ENCODE measurements around the gene KCTD5.
"Not testable (repeated sequence)": the region's sequence is repeated elsewhere in the genome, so short reads cannot be mapped to it uniquely, and the experiment has no call there.

Gene KCTD5

DNA sequence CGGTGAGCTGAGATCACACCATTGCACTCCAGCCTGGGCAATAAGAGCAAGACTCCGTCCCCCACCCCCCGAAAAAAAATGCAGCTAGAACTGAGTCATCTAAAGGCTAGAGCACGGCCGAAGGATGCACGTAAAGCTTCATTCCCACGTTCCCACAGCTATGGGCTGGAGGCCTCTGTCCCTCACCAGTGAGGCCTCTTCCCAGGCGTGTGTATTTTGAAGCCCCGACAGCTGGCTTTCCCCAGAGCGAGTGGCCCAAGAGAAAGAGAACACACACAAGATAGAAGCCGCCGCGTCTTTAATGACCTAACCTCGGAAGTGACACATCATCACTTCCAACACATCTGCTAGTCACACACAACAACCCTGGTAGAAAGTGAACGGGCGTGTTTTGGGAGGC lies 6.6 kb upstream of the KCTD5 start:
- no peaks in the 10 kb centered on the region for H3K9me3 ChIP-seq (ENCODE audit: severe bottlenecking)
- TF ChIP-seq, protein P1, sequence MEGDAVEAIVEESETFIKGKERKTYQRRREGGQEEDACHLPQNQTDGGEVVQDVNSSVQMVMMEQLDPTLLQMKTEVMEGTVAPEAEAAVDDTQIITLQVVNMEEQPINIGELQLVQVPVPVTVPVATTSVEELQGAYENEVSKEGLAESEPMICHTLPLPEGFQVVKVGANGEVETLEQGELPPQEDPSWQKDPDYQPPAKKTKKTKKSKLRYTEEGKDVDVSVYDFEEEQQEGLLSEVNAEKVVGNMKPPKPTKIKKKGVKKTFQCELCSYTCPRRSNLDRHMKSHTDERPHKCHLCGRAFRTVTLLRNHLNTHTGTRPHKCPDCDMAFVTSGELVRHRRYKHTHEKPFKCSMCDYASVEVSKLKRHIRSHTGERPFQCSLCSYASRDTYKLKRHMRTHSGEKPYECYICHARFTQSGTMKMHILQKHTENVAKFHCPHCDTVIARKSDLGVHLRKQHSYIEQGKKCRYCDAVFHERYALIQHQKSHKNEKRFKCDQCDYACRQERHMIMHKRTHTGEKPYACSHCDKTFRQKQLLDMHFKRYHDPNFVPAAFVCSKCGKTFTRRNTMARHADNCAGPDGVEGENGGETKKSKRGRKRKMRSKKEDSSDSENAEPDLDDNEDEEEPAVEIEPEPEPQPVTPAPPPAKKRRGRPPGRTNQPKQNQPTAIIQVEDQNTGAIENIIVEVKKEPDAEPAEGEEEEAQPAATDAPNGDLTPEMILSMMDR (IDR thresholded peaks at IDR 0.05; ENCODE audit: low read depth, low read length) = no peak
- no peak for DNase-seq
- H3K4me3 ChIP-seq (ENCODE audit: low read depth, low read length) = no peak overlapping the region
- no peaks in the 10 kb centered on the region for H3K27me3 ChIP-seq (ENCODE audit: insufficient read depth, low read depth, severe bottlenecking)
- H3K36me3 ChIP-seq = no peaks in the 10 kb centered on the region
- H3K27ac ChIP-seq = no peak overlapping the region

DNA sequence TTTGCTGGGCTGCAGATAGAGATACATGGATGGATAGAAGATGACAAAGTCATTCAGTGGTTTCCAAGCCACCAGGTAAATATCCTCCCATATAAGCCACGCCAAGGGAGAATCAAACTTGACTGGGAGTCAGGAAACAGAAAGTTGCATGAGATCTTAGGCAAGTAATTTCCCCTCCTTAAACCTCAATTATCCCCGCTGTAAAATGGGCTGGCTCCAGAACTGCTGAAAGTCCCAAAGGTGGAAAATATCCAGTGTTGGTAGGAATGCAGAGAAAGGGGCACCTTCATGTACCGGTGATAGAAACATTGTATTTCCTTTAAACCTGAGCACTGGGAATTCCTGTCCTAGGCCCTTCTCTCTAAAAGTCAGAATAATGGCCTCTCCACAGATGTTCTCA lies 5.4 kb upstream of the KCTD5 start:
- H3K27ac ChIP-seq; H3K27me3 ChIP-seq (ENCODE audit: insufficient read depth, low read depth, severe bottlenecking); H3K36me3 ChIP-seq; DNase-seq; H3K9me3 ChIP-seq (ENCODE audit: severe bottlenecking); H3K4me3 ChIP-seq (ENCODE audit: low read depth, low read length): not testable (repeated sequence)

DNA sequence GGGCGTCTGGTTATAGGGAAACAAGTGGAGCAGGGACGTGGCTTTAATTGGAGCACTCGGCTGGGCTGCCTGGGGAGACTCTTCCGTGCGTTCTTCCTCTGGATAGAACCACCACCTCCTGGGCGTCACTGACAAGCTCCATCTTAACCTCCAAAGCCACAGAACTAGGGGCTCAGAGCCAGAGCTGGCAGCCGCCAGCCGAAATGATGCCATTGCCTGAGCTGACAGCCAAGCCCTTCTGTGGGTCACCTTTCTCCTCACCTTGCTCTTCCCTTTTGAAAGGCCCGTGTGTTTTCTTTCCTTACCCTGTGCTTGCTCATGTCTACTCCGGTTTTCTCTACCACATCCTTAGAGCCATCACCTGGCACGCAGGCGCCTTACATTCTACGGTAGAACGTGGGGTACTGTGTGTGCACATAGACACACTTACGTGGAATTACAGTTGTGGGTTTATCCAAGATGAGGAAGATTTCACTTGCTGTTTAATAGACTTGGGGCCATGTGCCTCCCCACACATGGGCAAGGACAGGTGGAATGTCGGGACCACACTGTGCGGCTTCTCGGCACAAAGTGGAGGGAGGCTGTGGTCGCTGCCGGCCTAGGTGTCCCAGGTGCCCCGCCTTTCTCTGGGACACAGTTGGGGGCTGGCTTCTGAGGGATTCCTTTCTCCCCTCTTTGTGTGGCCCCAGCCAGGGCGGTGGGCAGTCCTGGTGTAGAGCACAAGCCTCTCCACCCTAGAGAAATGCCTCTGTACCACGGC lies 3.9 kb upstream of the KCTD5 start:
- not testable (repeated sequence) for H3K4me3 ChIP-seq (ENCODE audit: low read depth, low read length); DNase-seq; H3K27ac ChIP-seq; H3K9me3 ChIP-seq (ENCODE audit: severe bottlenecking); H3K27me3 ChIP-seq (ENCODE audit: insufficient read depth, low read depth, severe bottlenecking); H3K36me3 ChIP-seq

DNA sequence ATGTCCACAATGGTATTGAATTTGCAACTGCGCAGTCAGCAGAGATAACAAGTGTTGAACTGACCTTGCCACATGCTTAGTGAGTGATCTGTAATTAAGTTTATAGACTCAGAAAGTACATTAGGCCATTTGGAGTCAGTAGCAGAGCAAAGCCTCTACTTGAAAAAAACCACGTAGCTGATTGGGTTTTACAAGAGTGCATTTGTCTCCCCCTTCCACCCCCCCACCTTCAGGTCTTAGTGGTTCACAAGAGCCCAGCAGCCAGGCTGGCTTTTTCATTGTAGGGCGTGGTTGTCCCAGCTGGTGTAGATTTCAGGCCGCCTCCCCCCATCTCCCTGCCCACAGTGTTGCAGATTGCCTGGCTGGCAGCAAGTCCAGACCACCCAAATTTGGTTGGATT lies 2.4 kb upstream of the KCTD5 start:
- not testable (repeated sequence) for H3K4me3 ChIP-seq (ENCODE audit: low read depth, low read length); H3K27me3 ChIP-seq (ENCODE audit: insufficient read depth, low read depth, severe bottlenecking); H3K36me3 ChIP-seq; H3K9me3 ChIP-seq (ENCODE audit: severe bottlenecking); H3K27ac ChIP-seq
- peak; percentile 75 for DNase-seq

DNA sequence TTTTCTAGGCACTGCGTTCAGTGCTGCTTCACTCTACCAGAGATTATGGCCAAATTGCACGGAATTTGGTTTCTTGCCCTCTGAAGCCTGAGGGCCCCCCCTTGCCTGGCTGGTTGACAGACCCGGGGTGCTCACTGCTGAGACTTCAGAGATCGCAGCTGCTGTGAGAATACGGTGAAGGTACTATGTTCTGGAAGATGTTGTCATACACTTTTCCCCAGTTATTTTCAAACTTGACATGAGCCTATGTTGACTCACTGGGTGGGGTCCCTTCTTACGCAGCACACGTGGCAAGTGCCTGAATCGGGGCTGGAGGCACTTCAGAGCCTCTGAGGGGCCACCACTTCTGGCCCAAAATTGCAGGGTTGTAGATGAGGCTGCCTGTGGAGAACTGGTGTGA lies 2.0 kb upstream of the KCTD5 start:
- H3K9me3 ChIP-seq (ENCODE audit: severe bottlenecking); H3K27ac ChIP-seq; H3K27me3 ChIP-seq (ENCODE audit: insufficient read depth, low read depth, severe bottlenecking); DNase-seq; H3K36me3 ChIP-seq; H3K4me3 ChIP-seq (ENCODE audit: low read depth, low read length): not testable (repeated sequence)

DNA sequence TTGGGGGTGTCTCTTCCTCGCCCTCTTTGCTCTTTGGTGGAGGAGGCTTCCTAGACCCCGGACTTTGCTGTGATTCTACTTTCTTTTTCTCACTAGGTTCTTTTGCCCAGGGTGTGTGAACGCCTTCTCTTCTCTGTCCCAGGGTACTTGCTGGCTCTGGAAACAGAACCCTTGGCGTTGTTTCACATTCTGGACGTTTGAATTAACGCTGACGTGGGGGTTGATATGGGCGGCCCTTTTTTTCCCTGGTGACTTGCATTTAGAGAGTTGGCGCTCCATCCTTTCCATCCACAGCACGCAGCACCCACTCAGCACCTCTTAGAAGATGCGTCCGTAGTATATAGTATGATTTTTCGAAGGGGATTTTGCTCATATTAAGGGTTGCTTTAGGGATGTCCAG lies 718 bp downstream of the KCTD5 start:
- Histone ChIP-seq H3K4me3 (ENCODE audit: low read depth, low read length) (peak overlapping the region; percentile 69), H3K27ac (peak overlapping the region; percentile 82)
- H3K9me3 ChIP-seq (ENCODE audit: severe bottlenecking); DNase-seq; H3K36me3 ChIP-seq; H3K27me3 ChIP-seq (ENCODE audit: insufficient read depth, low read depth, severe bottlenecking): not testable (repeated sequence)

DNA sequence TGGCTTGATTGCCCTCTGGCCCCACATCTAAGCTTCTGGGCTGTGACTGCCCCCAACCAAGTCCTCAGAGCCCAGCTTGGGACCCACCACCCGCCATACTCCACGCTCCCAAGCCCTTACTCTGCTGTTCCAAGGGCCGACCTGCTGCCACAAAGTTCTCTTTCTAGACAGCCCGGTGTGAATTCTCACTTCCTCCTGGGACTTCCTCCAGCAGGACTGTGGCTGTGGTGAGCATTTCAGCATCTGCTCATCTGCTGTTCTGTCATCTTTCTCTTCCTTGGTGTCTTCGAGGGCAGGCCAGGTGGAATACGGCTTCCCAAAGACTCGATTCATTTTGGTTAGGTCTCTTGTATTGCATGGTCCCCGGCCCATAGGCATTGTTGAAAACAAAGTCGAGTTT lies 3.8 kb downstream of the KCTD5 start:
- not testable (repeated sequence) for H3K9me3 ChIP-seq (ENCODE audit: severe bottlenecking); DNase-seq; H3K27ac ChIP-seq; H3K4me3 ChIP-seq (ENCODE audit: low read depth, low read length); H3K36me3 ChIP-seq; H3K27me3 ChIP-seq (ENCODE audit: insufficient read depth, low read depth, severe bottlenecking)

DNA sequence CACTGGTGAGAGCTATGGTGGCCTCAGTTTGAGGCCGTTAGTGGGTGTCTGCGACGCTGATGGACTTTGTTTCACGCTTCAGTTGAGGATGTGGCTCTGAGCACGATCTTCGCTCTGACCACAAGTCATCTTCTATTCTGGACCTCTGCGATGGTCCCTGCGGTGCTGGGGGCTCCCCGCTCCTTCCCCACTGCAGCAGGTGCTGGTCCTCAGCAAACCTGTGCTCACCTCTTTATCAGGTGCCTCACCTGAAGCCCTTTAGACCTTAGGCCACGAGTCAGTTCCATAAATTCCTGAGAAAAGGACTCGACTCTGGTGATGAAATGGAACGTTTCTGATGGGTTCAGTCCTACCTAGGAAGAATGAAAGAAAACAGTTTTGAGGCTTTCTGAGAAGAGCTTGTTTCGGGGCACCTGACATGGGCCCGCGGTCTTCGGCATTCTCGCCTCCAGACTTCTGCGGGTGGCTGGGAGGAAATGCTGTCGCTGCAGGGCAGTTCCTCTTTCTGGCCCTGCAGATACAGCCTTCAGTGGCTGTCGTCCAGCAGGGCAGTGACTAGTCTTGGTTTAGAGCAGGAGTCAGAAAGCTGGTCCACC lies 4.7 kb downstream of the KCTD5 start:
- Histone ChIP-seq H3K27ac (no peak overlapping the region), H3K36me3 (peaks cover 5% of the 10 kb centered on the region), H3K27me3 (ENCODE audit: insufficient read depth, low read depth, severe bottlenecking) (no peaks in the 10 kb centered on the region), H3K9me3 (ENCODE audit: severe bottlenecking) (no peaks in the 10 kb centered on the region), H3K4me3 (ENCODE audit: low read depth, low read length) (no peak overlapping the region)
- DNase-seq = peak; percentile 5
- TF ChIP-seq, protein P1 (IDR thresholded peaks at IDR 0.05; ENCODE audit: low read depth, low read length) = no peak
